Measurements from ENCODE around the gene EBF3. TPM values are rescaled to one million over a fixed set of nuclear protein-coding genes. Genes with fewer than 3 reads are reported as not detected.

EBF3 gene
- total RNA-seq, 1 experiment from 2014 or later = 0.12 TPM

GRCh38 chr10:129932182-129932581 is 31.9 kb downstream of the EBF3 start:
- intact Hi-C loops (cut with micrococcal nuclease) = no loop called here
- no TSS peak for BruUV-seq (replicated peaks)
- ChIA-PET RAD21 (ENCODE audit: low non-redundant PET in 1 of 2, low total read pairs in 2 of 2, uncharacterized antibody in 2 of 2, unreplicated experiment in 2 of 2) (no interaction called here), CTCF (no interaction called here), POLR2A (no interaction called here)
- no peak overlapping the region for H3K9ac ChIP-seq (ENCODE audit: low read length)
- H2AFZ ChIP-seq (ENCODE audit: low read depth, low read length, poor library complexity, severe bottlenecking) = no peak overlapping the region
- no peak overlapping the region for H3K4me3 ChIP-seq (replicated peaks in 1 of 2; ENCODE audit: low read depth in 1 of 2, low read length in 2 of 2)
- no peaks in the 10 kb centered on the region for H3K9me2 ChIP-seq (ENCODE audit: insufficient read depth)
- no peaks in the 10 kb centered on the region for H3K36me3 ChIP-seq (ENCODE audit: control insufficient read depth in 1 of 2, insufficient read depth in 2 of 2, low read length in 2 of 2)
- TF ChIP-seq SP1 (IDR thresholded peaks at IDR 0.05; ENCODE audit: low read depth) (no peak), ZNF274 (IDR thresholded peaks at IDR 0.05; ENCODE audit: low read depth, low read length) (no peak), CEBPB (IDR thresholded peaks at IDR 0.05; ENCODE audit: low read depth) (no peak)
- TF ChIP-seq, protein P1, sequence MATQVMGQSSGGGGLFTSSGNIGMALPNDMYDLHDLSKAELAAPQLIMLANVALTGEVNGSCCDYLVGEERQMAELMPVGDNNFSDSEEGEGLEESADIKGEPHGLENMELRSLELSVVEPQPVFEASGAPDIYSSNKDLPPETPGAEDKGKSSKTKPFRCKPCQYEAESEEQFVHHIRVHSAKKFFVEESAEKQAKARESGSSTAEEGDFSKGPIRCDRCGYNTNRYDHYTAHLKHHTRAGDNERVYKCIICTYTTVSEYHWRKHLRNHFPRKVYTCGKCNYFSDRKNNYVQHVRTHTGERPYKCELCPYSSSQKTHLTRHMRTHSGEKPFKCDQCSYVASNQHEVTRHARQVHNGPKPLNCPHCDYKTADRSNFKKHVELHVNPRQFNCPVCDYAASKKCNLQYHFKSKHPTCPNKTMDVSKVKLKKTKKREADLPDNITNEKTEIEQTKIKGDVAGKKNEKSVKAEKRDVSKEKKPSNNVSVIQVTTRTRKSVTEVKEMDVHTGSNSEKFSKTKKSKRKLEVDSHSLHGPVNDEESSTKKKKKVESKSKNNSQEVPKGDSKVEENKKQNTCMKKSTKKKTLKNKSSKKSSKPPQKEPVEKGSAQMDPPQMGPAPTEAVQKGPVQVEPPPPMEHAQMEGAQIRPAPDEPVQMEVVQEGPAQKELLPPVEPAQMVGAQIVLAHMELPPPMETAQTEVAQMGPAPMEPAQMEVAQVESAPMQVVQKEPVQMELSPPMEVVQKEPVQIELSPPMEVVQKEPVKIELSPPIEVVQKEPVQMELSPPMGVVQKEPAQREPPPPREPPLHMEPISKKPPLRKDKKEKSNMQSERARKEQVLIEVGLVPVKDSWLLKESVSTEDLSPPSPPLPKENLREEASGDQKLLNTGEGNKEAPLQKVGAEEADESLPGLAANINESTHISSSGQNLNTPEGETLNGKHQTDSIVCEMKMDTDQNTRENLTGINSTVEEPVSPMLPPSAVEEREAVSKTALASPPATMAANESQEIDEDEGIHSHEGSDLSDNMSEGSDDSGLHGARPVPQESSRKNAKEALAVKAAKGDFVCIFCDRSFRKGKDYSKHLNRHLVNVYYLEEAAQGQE (IDR thresholded peaks at IDR 0.05; ENCODE audit: low read depth) = no peak
- no peaks in the 10 kb centered on the region for H3K9me3 ChIP-seq (ENCODE audit: control insufficient read depth in 1 of 2, insufficient read depth in 1 of 2, low read depth in 1 of 2, low read length in 2 of 2)
- H3K27me3 ChIP-seq (ENCODE audit: insufficient read depth, low read length) = no peaks in the 10 kb centered on the region
- no peaks in the 10 kb centered on the region for H3K79me2 ChIP-seq (ENCODE audit: insufficient read depth, low read length)
- DNase-seq (ENCODE audit: low read depth, low spot score) (no peak), ATAC-seq (no peak)
- no peak overlapping the region for H3K27ac ChIP-seq (ENCODE audit: low read depth, low read length)
- no peaks in the 10 kb centered on the region for H3K4me1 ChIP-seq (ENCODE audit: control insufficient read depth in 1 of 2, insufficient read depth in 2 of 2, low read length in 2 of 2)
- H3K4me2 ChIP-seq (ENCODE audit: low read length) = no peak overlapping the region
- no peaks in the 10 kb centered on the region for H4K20me1 ChIP-seq (ENCODE audit: insufficient read depth)

- TF ChIP-seq, protein P2, sequence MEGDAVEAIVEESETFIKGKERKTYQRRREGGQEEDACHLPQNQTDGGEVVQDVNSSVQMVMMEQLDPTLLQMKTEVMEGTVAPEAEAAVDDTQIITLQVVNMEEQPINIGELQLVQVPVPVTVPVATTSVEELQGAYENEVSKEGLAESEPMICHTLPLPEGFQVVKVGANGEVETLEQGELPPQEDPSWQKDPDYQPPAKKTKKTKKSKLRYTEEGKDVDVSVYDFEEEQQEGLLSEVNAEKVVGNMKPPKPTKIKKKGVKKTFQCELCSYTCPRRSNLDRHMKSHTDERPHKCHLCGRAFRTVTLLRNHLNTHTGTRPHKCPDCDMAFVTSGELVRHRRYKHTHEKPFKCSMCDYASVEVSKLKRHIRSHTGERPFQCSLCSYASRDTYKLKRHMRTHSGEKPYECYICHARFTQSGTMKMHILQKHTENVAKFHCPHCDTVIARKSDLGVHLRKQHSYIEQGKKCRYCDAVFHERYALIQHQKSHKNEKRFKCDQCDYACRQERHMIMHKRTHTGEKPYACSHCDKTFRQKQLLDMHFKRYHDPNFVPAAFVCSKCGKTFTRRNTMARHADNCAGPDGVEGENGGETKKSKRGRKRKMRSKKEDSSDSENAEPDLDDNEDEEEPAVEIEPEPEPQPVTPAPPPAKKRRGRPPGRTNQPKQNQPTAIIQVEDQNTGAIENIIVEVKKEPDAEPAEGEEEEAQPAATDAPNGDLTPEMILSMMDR (IDR thresholded peaks at IDR 0.05 in 2 of 3, conservative IDR thresholded peaks at IDR 0.05 in 1 of 3; ENCODE audit: borderline replicate concordance in 1 of 3, insufficient read depth in 1 of 3, low read depth in 2 of 3, low read length in 2 of 3) = 0 out of 6 replicates have a peak, but pooled peaks of 2 of the 3 experiments have one; percentile 15 to 17
- no peak for TF ChIP-seq ZFX (IDR thresholded peaks at IDR 0.05)
- no peak for DNase-seq (ENCODE audit: low read depth, low spot score)
- Histone ChIP-seq H3K9me2 (ENCODE audit: insufficient read depth) (no peaks in the 10 kb centered on the region), H3K4me2 (ENCODE audit: low read length) (no peak overlapping the region), H3K9ac (ENCODE audit: low read length) (no peak overlapping the region), H3K9me3 (ENCODE audit: control insufficient read depth in 1 of 2, insufficient read depth in 1 of 2, low read depth in 1 of 2, low read length in 2 of 2) (no peaks in the 10 kb centered on the region), H3K4me3 (replicated peaks in 1 of 2; ENCODE audit: low read depth in 1 of 2, low read length in 2 of 2) (no peak overlapping the region), H3K36me3 (ENCODE audit: control insufficient read depth in 1 of 2, insufficient read depth in 2 of 2, low read length in 2 of 2) (no peaks in the 10 kb centered on the region), H3K4me1 (ENCODE audit: control insufficient read depth in 1 of 2, insufficient read depth in 2 of 2, low read length in 2 of 2) (no peaks in the 10 kb centered on the region), H2AFZ (ENCODE audit: low read depth, low read length, poor library complexity, severe bottlenecking) (no peak overlapping the region), H3K79me2 (ENCODE audit: insufficient read depth, low read length) (no peaks in the 10 kb centered on the region), H3K27me3 (ENCODE audit: insufficient read depth, low read length) (no peaks in the 10 kb centered on the region), H3K27ac (ENCODE audit: low read depth, low read length) (no peak overlapping the region), H4K20me1 (ENCODE audit: insufficient read depth) (no peaks in the 10 kb centered on the region)
- BruUV-seq (replicated peaks) = no TSS peak
- ATAC-seq = peak; percentile 52
- ChIA-PET CTCF (no interaction called here), RAD21 (ENCODE audit: low non-redundant PET in 1 of 2, low total read pairs in 2 of 2, uncharacterized antibody in 2 of 2, unreplicated experiment in 2 of 2) (no interaction called here), POLR2A (no interaction called here)
- intact Hi-C loops (cut with micrococcal nuclease) = no loop called here
Observed at GRCh38 chr10:129929343-129930292, 34.5 kb downstream of the EBF3 start.

All from HCT116 (cell line).